ENCODE results near the gene GNA14.

DNA sequence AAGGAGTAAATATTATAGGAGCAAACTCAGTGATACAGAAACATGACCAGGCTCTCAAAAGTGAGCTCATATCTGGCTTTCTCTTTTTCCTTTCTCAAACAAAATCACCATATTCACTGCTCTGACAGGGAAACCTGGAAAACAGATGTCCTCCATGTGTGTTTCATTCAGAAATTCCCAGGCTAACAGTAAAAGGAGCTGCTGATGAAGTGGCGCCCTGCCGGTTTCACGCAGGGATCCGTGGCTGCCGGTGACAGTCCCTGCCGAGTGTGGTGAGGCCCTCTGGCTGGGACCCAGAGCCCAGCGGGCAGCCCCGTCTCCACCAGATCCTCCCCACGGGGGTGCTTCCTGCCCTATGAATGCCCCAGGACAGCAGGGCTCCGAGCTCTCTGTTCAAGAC lies 208.1 kb downstream of the GNA14 start:
- TF ChIP-seq POLR2A (IDR thresholded peaks at IDR 0.05) = no peak
- TF ChIP-seq, protein P1, sequence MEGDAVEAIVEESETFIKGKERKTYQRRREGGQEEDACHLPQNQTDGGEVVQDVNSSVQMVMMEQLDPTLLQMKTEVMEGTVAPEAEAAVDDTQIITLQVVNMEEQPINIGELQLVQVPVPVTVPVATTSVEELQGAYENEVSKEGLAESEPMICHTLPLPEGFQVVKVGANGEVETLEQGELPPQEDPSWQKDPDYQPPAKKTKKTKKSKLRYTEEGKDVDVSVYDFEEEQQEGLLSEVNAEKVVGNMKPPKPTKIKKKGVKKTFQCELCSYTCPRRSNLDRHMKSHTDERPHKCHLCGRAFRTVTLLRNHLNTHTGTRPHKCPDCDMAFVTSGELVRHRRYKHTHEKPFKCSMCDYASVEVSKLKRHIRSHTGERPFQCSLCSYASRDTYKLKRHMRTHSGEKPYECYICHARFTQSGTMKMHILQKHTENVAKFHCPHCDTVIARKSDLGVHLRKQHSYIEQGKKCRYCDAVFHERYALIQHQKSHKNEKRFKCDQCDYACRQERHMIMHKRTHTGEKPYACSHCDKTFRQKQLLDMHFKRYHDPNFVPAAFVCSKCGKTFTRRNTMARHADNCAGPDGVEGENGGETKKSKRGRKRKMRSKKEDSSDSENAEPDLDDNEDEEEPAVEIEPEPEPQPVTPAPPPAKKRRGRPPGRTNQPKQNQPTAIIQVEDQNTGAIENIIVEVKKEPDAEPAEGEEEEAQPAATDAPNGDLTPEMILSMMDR (IDR thresholded peaks at IDR 0.05) = no peak

Measured in breast epithelium (tissue), 3 donors.